BLaER1 treated with 17β-estradiol and CSF1 and Interleukin-3, amounts not matched to agents 10 nM and 100 nM (cell line): ENCODE measurements around the gene SCAMP1.
A peak's percentile ranks its signal among the peaks of the same experiment; 100 is the strongest.

ENCODE experiments used
- H3K27ac ChIP-seq, 11 experiments: shearing (Covaris generic); formaldehyde crosslinking; 2 replicates each; pipeline ENCODE4 v1.8.1; 2022
- H3K27me3 ChIP-seq, 11 experiments: shearing (Covaris generic); formaldehyde crosslinking; 2 replicates each; pipeline ENCODE4 v1.8.1; 2022
- H3K36me3 ChIP-seq, 11 experiments: shearing (Covaris generic); formaldehyde crosslinking; 2 replicates each; pipeline ENCODE4 v1.8.1; 2022
- H3K4me1 ChIP-seq, 10 experiments: shearing (Covaris generic); formaldehyde crosslinking; 2 replicates each; pipeline ENCODE4 v1.8.1; 2022
- H3K4me2 ChIP-seq, 11 experiments: shearing (Covaris generic); formaldehyde crosslinking; 2 replicates each; pipeline ENCODE4 v1.8.1; 2022
- H3K4me3 ChIP-seq, 10 experiments: shearing (Covaris generic); formaldehyde crosslinking; 2 replicates each; pipeline ENCODE4 v1.8.1; 2022
- H3K9ac ChIP-seq, 11 experiments: shearing (Covaris generic); formaldehyde crosslinking; 2 replicates each; pipeline ENCODE4 v1.8.1; 2022
- H3K9me3 ChIP-seq, 11 experiments: shearing (Covaris generic); formaldehyde crosslinking; replicated peaks in 1 of 11; 2 replicates each; pipeline ENCODE4 v1.8.1; 2022
- H4K20me1 ChIP-seq, 11 experiments: shearing (Covaris generic); formaldehyde crosslinking; 2 replicates each; pipeline ENCODE4 v1.8.1; 2022
- Cebpa-rat ChIP-seq, 11 experiments: shearing (Covaris generic); IDR thresholded peaks; 2 replicates each; pipeline ENCODE4 v1.8.1; 2022

Gene SCAMP1

DNA sequence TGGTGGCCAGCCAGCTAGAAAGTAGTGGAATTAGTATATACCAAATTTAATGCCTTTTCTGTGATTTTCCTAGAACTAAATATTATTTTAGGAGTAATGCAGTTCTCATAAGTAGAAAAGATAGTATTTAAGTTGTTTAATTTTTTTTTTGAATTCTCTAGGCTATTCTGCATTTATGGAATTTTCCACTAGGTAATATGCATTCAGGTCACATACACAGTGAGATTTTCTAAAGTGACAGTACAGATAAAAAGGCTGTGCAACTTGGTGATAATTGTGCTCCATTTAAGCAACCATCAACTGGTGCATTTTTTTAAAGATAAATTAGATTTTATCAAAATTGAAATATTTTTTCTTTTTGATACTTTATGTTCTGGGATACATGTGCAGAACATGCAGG lies 111.5 kb downstream of the SCAMP1 start:
- no peaks in the 10 kb centered on the region for H3K27me3 ChIP-seq
- H3K4me2 ChIP-seq = no peak overlapping the region
- peaks cover 0 to 25% (median 0%) of the 10 kb centered on the region in 10 experiments; a peak in 4 of 20 replicates for H3K4me1 ChIP-seq
- no peak overlapping the region for H3K27ac ChIP-seq
- H4K20me1 ChIP-seq = no peaks in the 10 kb centered on the region
- H3K9me3 ChIP-seq = no peaks in the 10 kb centered on the region
- no peak for TF ChIP-seq Cebpa-rat (IDR thresholded peaks at IDR 0.05)
- H3K36me3 ChIP-seq = peaks cover 0 to 31% (median 9%) of the 10 kb centered on the region in 11 experiments; a peak in 13 of 22 replicates
- H3K4me3 ChIP-seq = no peak overlapping the region
- H3K9ac ChIP-seq = no peak overlapping the region

DNA sequence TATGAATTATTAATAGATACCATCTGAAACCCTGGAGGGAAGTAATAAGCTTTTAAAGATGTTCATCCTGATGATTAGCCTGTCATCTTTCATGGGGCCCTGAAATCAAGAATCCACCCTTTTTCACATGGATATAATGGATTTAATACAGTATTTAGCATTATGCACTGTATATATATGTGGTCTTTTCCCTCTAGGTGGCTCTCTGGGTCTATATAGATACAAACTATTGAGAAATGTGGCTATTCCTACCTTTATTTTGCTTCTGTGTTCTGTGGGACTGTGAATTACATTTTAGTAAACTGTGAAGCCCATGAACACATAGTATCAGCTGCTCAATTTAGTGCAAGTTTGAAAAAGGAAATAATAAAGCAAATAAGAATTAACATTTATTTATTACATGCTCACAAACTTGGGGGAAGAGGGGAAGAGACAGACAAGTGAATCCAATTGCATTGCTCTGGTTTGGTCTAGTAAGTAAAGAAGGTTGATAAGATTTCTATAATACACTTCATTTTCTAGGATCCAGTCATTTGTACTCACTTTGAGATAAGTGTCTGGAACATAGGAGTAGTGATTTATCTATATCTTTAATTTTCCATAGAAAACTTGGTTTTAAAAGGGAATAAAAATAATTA lies 112.2 kb downstream of the SCAMP1 start:
- no peaks in the 10 kb centered on the region for H4K20me1 ChIP-seq
- TF ChIP-seq Cebpa-rat (IDR thresholded peaks at IDR 0.05) = no peak
- no peak overlapping the region for H3K9ac ChIP-seq
- no peak overlapping the region for H3K4me3 ChIP-seq
- no peak overlapping the region for H3K27ac ChIP-seq
- H3K36me3 ChIP-seq = peaks cover 0 to 38% (median 9%) of the 10 kb centered on the region in 11 experiments; a peak in 11 of 22 replicates
- H3K4me2 ChIP-seq = no peak overlapping the region
- H3K9me3 ChIP-seq = no peaks in the 10 kb centered on the region
- H3K4me1 ChIP-seq = peaks cover 0 to 25% (median 0%) of the 10 kb centered on the region in 10 experiments; a peak in 4 of 20 replicates
- H3K27me3 ChIP-seq = no peaks in the 10 kb centered on the region

DNA sequence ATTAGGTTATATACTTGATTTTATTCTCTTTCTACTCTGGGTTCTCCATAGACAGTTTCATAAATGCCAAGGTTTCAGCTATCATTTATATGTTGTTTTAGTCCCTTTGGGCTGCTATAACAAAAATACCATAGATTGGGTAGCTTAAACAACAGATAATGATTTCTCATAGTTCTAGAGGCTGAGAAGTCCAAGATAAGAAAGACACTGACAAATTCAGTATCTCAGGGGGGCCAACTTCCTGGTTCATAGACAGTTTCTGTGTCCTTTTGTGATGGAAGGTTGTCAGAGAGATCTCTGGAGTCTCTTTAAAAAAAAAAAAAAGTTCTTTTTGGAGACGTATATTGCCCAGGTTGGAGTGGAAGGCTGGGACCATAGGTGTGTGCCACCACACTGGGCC lies 113.3 kb downstream of the SCAMP1 start:
- no peaks in the 10 kb centered on the region for H3K9me3 ChIP-seq
- no peak overlapping the region for H3K27ac ChIP-seq
- peaks cover 0 to 46% (median 9%) of the 10 kb centered on the region in 11 experiments; a peak in 11 of 22 replicates for H3K36me3 ChIP-seq
- H3K4me3 ChIP-seq = no peak overlapping the region
- H4K20me1 ChIP-seq = no peaks in the 10 kb centered on the region
- no peaks in the 10 kb centered on the region for H3K27me3 ChIP-seq
- H3K9ac ChIP-seq = no peak overlapping the region
- TF ChIP-seq Cebpa-rat (IDR thresholded peaks at IDR 0.05) = no peak
- no peak overlapping the region for H3K4me2 ChIP-seq
- peaks cover 0 to 19% (median 0%) of the 10 kb centered on the region in 10 experiments; a peak in 3 of 20 replicates for H3K4me1 ChIP-seq

DNA sequence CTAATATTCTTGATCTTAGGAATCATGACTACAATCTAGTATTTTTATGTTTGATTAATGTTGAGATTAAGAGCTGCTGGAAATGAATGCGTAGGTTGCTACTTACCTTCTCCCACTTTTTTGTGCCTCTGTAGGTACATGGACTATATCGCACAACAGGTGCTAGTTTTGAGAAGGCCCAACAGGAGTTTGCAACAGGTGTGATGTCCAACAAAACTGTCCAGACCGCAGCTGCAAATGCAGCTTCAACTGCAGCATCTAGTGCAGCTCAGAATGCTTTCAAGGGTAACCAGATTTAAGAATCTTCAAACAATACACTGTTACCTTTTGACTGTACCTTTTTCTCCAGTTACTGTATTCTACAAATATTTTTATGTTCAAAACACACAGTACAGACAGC lies 115.0 kb downstream of the SCAMP1 start:
- Histone ChIP-seq H3K36me3 (peaks cover 0 to 53% (median 9%) of the 10 kb centered on the region in 11 experiments; a peak in 10 of 22 replicates), H3K9ac (no peak overlapping the region), H4K20me1 (no peaks in the 10 kb centered on the region), H3K27ac (no peak overlapping the region), H3K27me3 (no peaks in the 10 kb centered on the region), H3K4me2 (no peak overlapping the region), H3K4me1 (peaks cover 0 to 19% (median 0%) of the 10 kb centered on the region in 10 experiments; a peak in 3 of 20 replicates), H3K9me3 (no peaks in the 10 kb centered on the region), H3K4me3 (no peak overlapping the region)
- no peak for TF ChIP-seq Cebpa-rat (IDR thresholded peaks at IDR 0.05)

DNA sequence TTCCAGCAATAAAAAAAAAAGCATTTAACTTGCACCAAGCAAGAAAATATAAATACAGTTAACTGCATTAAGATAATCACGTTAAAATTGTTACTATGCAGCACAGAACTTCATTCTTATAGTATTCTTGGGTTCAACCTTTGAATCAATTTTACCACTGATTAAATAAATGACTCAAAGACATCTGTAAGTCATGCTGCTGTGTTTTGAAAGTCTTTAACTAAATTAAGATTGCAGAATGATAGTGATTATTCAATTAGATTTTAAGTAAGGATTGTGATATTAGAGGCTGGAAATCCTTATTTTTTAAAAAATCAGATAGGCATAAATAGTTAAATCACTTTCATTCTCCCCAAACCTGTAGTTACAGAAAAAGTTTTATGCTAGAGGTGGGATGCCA lies 116.4 kb downstream of the SCAMP1 start:
- H3K27ac ChIP-seq = no peak overlapping the region
- TF ChIP-seq Cebpa-rat (IDR thresholded peaks at IDR 0.05) = no peak
- H3K4me3 ChIP-seq = no peak overlapping the region
- H3K4me2 ChIP-seq = no peak overlapping the region
- H3K9me3 ChIP-seq = no peaks in the 10 kb centered on the region
- peaks cover 0 to 21% (median 3%) of the 10 kb centered on the region in 10 experiments; a peak in 13 of 20 replicates for H3K4me1 ChIP-seq
- H3K27me3 ChIP-seq = no peaks in the 10 kb centered on the region
- no peaks in the 10 kb centered on the region for H4K20me1 ChIP-seq
- H3K36me3 ChIP-seq = peaks cover 0 to 57% (median 9%) of the 10 kb centered on the region in 11 experiments; a peak in 11 of 22 replicates
- no peak overlapping the region for H3K9ac ChIP-seq

DNA sequence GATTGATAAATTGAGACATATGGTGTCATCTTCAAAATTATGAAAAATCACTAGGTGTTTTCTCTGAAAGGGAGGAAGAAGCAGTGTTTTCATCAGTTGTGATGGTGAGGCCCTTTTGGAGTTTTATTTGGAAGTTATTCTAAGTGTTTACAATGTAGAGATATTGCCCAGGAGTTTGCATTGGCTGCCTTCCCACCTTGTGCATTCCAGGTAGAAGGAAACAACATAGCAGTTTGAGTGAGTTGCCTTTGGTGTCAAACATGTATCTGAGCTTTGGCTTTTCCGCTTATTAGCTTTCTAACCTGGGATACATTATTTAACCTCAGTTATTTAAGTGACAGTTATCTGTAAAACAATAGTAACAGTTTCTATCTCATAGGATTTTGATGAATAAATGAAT lies 122.5 kb downstream of the SCAMP1 start:
- H3K27ac ChIP-seq = peak overlapping the region; percentile 26 to 97 (median 94); a peak in 21 of 22 replicates
- no peaks in the 10 kb centered on the region; a peak in 1 of 22 replicates for H4K20me1 ChIP-seq
- peaks cover 0 to 57% (median 13%) of the 10 kb centered on the region in 11 experiments; a peak in 11 of 22 replicates for H3K36me3 ChIP-seq
- H3K4me2 ChIP-seq = peak overlapping the region; percentile 67 to 93 (median 80); a peak in 21 of 22 replicates
- TF ChIP-seq Cebpa-rat (IDR thresholded peaks at IDR 0.05) = no peak
- H3K27me3 ChIP-seq = no peaks in the 10 kb centered on the region
- H3K4me3 ChIP-seq = no peak overlapping the region
- peaks cover 38 to 70% (median 61%) of the 10 kb centered on the region in 10 experiments for H3K4me1 ChIP-seq
- peaks cover 0 to 10% (median 0%) of the 10 kb centered on the region in 11 experiments; a peak in 1 of 22 replicates for H3K9me3 ChIP-seq
- H3K9ac ChIP-seq = peak overlapping the region in 9 of 11 experiments; percentile 69 to 82 (median 72); a peak in 16 of 22 replicates

DNA sequence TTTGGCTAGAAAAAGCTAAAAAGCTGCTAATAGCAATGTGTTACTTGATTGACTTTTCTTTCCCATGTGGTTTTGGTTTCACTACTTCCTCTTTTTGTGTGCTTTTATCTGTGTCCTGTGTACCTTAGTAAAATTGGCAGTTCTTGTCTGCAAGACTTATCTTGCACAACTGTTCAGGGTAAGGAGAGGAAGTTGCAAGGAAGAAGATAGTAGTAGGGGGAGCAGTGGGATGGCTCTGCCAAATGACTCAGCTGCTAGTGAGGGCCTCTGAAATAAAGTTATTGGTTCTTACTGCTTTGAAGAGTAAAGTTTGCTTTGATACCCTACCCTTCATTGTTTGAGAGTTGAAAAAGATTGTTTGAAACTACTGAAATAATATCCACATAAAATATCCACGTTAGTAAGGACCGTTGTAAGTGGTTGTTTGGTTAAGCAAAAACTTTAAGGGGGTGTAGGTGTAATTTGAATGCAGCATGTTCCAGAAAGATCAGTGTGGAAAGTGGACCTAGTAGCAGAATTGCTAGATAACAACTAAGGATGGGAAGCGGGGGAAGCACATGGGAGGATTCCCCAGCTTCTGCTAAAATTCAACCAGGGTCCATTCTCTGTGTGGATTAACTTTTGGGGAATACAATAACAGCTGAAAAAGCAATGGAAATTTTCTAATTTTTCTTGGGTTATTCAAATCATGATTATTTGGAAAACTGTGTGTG lies 123.5 kb downstream of the SCAMP1 start:
- peak overlapping the region; percentile 54 to 97 (median 94) for H3K27ac ChIP-seq
- H4K20me1 ChIP-seq = peaks cover 0 to 8% (median 0%) of the 10 kb centered on the region in 11 experiments; a peak in 2 of 22 replicates
- H3K36me3 ChIP-seq = peaks cover 0 to 63% (median 22%) of the 10 kb centered on the region in 11 experiments; a peak in 12 of 22 replicates
- peak overlapping the region; percentile 51 to 84 (median 78) for H3K9ac ChIP-seq
- H3K27me3 ChIP-seq = no peaks in the 10 kb centered on the region
- TF ChIP-seq Cebpa-rat (IDR thresholded peaks at IDR 0.05) = peak; percentile 70 to 99 (median 97)
- H3K4me3 ChIP-seq = peak overlapping the region in 1 of 10 experiments; percentile 14; a peak in 4 of 20 replicates
- H3K4me1 ChIP-seq = peaks cover 48 to 80% (median 71%) of the 10 kb centered on the region in 10 experiments
- peaks cover 0 to 10% (median 0%) of the 10 kb centered on the region in 11 experiments; a peak in 1 of 22 replicates for H3K9me3 ChIP-seq
- H3K4me2 ChIP-seq = peak overlapping the region; percentile 67 to 93 (median 80)

DNA sequence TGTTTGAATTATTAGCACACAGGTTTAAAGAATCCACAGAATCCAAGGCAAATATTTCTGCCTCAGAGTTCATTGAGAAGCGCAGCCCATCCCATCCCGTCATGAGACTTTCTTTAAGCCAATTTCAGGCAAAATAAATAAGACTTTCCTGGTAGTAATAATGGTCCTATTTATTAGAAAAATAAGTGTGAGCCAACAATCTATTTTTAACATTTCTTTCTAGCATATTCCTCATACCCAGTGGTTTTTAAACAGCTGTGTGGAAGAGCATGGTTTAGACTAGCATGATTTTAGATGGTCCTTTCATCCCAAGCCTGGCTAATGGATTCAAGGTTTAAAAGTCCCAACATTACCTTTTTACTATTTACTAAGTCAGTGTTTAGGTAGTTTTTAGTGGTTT lies 125.8 kb downstream of the SCAMP1 start:
- Histone ChIP-seq H3K27me3 (no peaks in the 10 kb centered on the region), H3K36me3 (peaks cover 0 to 74% (median 37%) of the 10 kb centered on the region in 11 experiments; a peak in 14 of 22 replicates), H3K4me2 (peak overlapping the region in 9 of 11 experiments; percentile 21 to 93 (median 83); a peak in 17 of 22 replicates), H3K4me1 (peaks cover 50 to 96% (median 79%) of the 10 kb centered on the region in 10 experiments), H4K20me1 (peaks cover 0 to 30% (median 0%) of the 10 kb centered on the region in 11 experiments; a peak in 4 of 22 replicates), H3K9me3 (peaks cover 0 to 10% (median 0%) of the 10 kb centered on the region in 11 experiments; a peak in 1 of 22 replicates), H3K27ac (peak overlapping the region; percentile 37 to 97 (median 94); a peak in 21 of 22 replicates), H3K9ac (0 out of 22 replicates have a peak overlapping the region, but pooled peaks of 1 of the 11 experiments have one; percentile 2), H3K4me3 (no peak overlapping the region)
- no peak for TF ChIP-seq Cebpa-rat (IDR thresholded peaks at IDR 0.05)
